NCI-H1048 (cell line): ENCODE measurements around the gene IFT57.
"Not testable (repeated sequence)": the region's sequence is repeated elsewhere in the genome, so short reads cannot be mapped to it uniquely, and the experiment has no call there.

Experiments used
- DNase-seq: peaks from one replicate; lab custom pipeline; 2025; lab: John Stamatoyannopoulos, UW

IFT57 gene

GRCh38 chr3:108158251-108158650 is 64.0 kb downstream of the IFT57 start:
- DNase-seq: no peak

GRCh38 chr3:108157273-108157672 is 65.0 kb downstream of the IFT57 start:
- DNase-seq: no peak

GRCh38 chr3:108156312-108156853 is 65.8 kb downstream of the IFT57 start:
- DNase-seq: no peak

GRCh38 chr3:108155642-108156041 is 66.6 kb downstream of the IFT57 start:
- not testable (repeated sequence) for DNase-seq

- no peak for DNase-seq
Measured at GRCh38 chr3:108153451-108153981, 68.7 kb downstream of the IFT57 start.

GRCh38 chr3:108152274-108152673 is 70.0 kb downstream of the IFT57 start:
- no peak for DNase-seq

- DNase-seq: no peak
Measured at GRCh38 chr3:108150200-108150599, 72.0 kb downstream of the IFT57 start.

GRCh38 chr3:108146139-108146538 is 76.1 kb downstream of the IFT57 start:
- no peak for DNase-seq

- no peak for DNase-seq
Measured at GRCh38 chr3:108145578-108145977, 76.6 kb downstream of the IFT57 start.

- no peak for DNase-seq
Measured at GRCh38 chr3:108137460-108137814, 84.8 kb downstream of the IFT57 start.

GRCh38 chr3:108136561-108137459 is 85.4 kb downstream of the IFT57 start:
- no peak for DNase-seq

- DNase-seq: no peak
Measured at GRCh38 chr3:108134555-108134880, 87.7 kb downstream of the IFT57 start.

GRCh38 chr3:108133858-108134554 is 88.2 kb downstream of the IFT57 start:
- DNase-seq: no peak

GRCh38 chr3:108133048-108133369 is 89.2 kb downstream of the IFT57 start:
- no peak for DNase-seq

GRCh38 chr3:108131475-108132134 is 90.6 kb downstream of the IFT57 start:
- no peak for DNase-seq

- no peak for DNase-seq
Measured at GRCh38 chr3:108130701-108131474, 91.3 kb downstream of the IFT57 start.

- DNase-seq: no peak
Measured at GRCh38 chr3:108130236-108130635, 92.0 kb downstream of the IFT57 start.

- DNase-seq: no peak
Measured at GRCh38 chr3:108127301-108127988, 94.8 kb downstream of the IFT57 start.

- no peak for DNase-seq
Measured at GRCh38 chr3:108126348-108126747, 95.9 kb downstream of the IFT57 start.

GRCh38 chr3:108125550-108126071 is 96.6 kb downstream of the IFT57 start:
- DNase-seq: no peak

- no peak for DNase-seq
Measured at GRCh38 chr3:108125153-108125543, 97.1 kb downstream of the IFT57 start.
